ENCODE results near the gene GPR17.

GPR17 gene

DNA sequence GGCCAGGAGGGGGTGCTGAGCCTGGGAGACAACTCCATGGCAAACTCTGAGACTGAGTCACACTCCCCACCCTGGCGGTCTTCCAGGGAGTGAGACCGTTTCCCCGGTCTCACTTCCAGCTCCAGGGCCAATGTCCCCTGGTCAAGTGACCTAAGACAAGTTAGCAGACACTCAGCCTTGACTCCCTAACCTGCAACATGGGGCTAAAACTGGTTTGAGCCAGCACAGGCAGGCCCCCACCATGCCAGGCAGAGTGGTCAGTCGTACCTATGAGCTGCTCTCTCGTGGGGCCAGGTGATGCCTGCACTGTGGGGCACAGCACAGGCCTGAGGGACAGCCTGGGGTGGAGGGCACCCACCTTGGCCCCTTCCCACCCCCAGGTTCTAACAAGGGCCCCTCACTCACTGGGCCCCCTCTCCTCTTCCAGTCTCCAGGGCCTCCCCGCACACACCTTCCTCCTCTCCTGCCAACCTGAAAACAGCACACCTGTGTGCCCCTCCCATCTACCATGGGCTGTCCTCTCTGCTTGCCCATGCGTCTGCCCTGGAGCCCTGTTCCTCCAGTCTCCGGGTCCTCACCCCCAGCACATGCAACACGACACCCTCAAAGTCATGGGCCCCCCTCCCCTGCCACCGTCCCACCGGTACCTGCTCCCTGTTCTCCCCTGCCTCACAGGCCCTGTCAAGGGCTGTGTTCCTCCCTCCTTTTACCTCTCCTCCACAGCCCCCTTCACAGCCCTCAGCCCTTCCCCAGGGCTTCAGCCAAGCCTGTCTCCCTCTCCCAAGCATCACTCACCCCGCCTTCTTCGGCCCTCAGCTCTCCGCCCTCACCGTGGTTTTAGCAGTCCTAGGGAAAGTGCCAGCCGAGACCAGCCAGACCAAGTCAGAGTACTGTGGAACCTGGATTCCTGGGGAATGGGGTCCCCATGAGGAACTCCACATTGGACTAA lies 1.6 kb downstream of the GPR17 start:
- TF ChIP-seq, protein P1, sequence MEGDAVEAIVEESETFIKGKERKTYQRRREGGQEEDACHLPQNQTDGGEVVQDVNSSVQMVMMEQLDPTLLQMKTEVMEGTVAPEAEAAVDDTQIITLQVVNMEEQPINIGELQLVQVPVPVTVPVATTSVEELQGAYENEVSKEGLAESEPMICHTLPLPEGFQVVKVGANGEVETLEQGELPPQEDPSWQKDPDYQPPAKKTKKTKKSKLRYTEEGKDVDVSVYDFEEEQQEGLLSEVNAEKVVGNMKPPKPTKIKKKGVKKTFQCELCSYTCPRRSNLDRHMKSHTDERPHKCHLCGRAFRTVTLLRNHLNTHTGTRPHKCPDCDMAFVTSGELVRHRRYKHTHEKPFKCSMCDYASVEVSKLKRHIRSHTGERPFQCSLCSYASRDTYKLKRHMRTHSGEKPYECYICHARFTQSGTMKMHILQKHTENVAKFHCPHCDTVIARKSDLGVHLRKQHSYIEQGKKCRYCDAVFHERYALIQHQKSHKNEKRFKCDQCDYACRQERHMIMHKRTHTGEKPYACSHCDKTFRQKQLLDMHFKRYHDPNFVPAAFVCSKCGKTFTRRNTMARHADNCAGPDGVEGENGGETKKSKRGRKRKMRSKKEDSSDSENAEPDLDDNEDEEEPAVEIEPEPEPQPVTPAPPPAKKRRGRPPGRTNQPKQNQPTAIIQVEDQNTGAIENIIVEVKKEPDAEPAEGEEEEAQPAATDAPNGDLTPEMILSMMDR (IDR thresholded peaks at IDR 0.05; ENCODE audit: extremely low read depth, insufficient read depth, missing control alignments), result no peak
- in situ Hi-C loops (cut with MboI; ENCODE audit: low pct_unique_long_range_greater_than_20kb, low sequenced_read_pairs, unreplicated experiment), result no loop called here
- DNase-seq (ENCODE audit: low spot score), result no peak

GRCh38 chr2:127648321-127648720 lies 2.4 kb downstream of the GPR17 start:
- in situ Hi-C loops (cut with MboI; ENCODE audit: low pct_unique_long_range_greater_than_20kb, low sequenced_read_pairs, unreplicated experiment), result no loop called here
- TF ChIP-seq, protein P1 (IDR thresholded peaks at IDR 0.05; ENCODE audit: extremely low read depth, insufficient read depth, missing control alignments), result no peak
- DNase-seq (ENCODE audit: low spot score), result no peak

DNA sequence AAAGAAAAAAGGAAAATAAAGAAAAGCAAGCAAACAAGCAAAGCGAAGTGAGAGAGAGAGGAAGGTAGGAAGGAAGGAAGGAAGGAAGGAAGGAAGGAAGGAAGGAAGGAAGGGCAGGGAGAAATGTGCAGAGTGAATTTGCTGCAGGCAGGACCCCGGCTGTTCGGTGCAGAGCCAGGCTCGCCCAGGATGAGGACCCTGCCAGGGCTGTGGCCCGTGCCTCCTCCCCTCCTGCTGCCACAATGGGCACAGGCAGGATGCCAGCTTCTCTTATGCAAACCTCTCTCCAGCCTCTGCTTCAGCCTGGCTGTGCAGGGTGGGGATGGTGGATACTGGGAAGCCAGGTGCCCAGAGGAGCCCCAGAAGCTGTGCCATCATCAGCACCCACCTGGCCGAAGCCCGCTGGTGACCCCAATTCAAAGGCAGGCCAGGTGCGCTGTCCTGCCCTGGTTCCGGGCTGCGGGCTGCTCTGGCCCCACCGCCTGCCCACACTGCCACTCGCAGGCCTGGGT lies 3.2 kb downstream of the GPR17 start:
- DNase-seq (ENCODE audit: low spot score), result no peak
- in situ Hi-C loops (cut with MboI; ENCODE audit: low pct_unique_long_range_greater_than_20kb, low sequenced_read_pairs, unreplicated experiment), result no loop called here
- TF ChIP-seq, protein P1 (IDR thresholded peaks at IDR 0.05; ENCODE audit: extremely low read depth, insufficient read depth, missing control alignments), result no peak

GRCh38 chr2:127649684-127650040 lies 3.7 kb downstream of the GPR17 start:
- DNase-seq (ENCODE audit: low spot score), result peak; percentile 89
- TF ChIP-seq, protein P1 (IDR thresholded peaks at IDR 0.05; ENCODE audit: extremely low read depth, insufficient read depth, missing control alignments), result peak; percentile 82
- in situ Hi-C loops (cut with MboI; ENCODE audit: low pct_unique_long_range_greater_than_20kb, low sequenced_read_pairs, unreplicated experiment), result no loop called here

DNA sequence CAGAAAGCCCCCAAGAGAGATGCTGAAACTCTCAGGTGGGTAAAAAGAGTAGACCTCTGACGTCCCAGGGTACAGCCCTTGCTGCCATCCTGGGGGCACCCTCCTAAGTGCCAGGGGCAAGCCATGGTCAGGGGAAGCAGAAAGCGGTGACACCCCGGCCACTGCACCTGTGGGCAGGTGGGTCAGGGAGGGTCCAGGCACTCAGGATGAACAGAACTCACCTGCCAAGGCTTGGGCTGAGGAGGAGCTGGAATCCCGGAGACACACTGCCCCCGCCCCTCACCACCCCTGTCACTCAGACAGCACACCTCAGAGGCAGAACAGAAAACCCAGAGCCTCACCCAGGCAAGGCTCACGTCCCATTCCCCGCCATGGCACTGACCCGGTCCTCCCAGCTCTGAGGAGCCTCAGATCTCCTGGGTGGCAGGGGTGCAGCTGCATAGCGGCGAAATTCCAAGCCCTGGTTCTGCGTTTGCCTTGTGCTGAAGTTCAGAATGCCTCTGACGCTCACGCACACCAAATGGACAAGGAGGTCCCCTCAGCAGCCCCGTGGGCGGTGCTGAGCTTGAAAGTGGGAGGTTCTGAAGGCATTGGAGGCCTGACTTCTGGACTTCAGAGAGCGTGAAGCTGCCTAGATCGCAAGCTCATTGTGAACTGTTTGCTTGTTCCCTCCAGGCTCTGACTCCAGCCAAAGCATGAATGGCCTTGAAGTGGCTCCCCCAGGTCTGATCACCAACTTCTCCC lies 4.3 kb downstream of the GPR17 start:
- TF ChIP-seq, protein P1 (IDR thresholded peaks at IDR 0.05; ENCODE audit: extremely low read depth, insufficient read depth, missing control alignments), result peak; percentile 16
- in situ Hi-C loops (cut with MboI; ENCODE audit: low pct_unique_long_range_greater_than_20kb, low sequenced_read_pairs, unreplicated experiment), result no loop called here
- no peak for DNase-seq (ENCODE audit: low spot score)

- TF ChIP-seq, protein P1 (IDR thresholded peaks at IDR 0.05; ENCODE audit: extremely low read depth, insufficient read depth, missing control alignments), result no peak
- in situ Hi-C loops (cut with MboI; ENCODE audit: low pct_unique_long_range_greater_than_20kb, low sequenced_read_pairs, unreplicated experiment), result no loop called here
- no peak for DNase-seq (ENCODE audit: low spot score)
Observed at GRCh38 chr2:127650785-127651380, 4.9 kb downstream of the GPR17 start.

Data from GM13977 (cell line).